ENCODE measurements around the gene KCNJ11.
"Not testable (repeated sequence)": the region's sequence is repeated elsewhere in the genome, so short reads cannot be mapped to it uniquely, and the experiment has no call there.

KCNJ11 gene

GRCh38 chr11:17388609-17389210 is at the start of gene KCNJ11:
KCNJ11 (minus strand) TSS chr11:17388659; CDS start chr11:17388091, 568 bp downstream.
- DNase-seq = no peak

GRCh38 chr11:17437366-17437765 is 48.9 kb upstream of the KCNJ11 start:
- no peak for DNase-seq

GRCh38 chr11:17434108-17434507 is 45.6 kb upstream of the KCNJ11 start:
- DNase-seq = no peak

GRCh38 chr11:17432002-17432401 is 43.5 kb upstream of the KCNJ11 start:
- no peak for DNase-seq

GRCh38 chr11:17431139-17431538 is 42.7 kb upstream of the KCNJ11 start:
- no peak for DNase-seq

- no peak for DNase-seq
Measured at GRCh38 chr11:17430616-17431015, 42.2 kb upstream of the KCNJ11 start.

GRCh38 chr11:17428925-17429324 is 40.5 kb upstream of the KCNJ11 start:
- DNase-seq = no peak

GRCh38 chr11:17428261-17428660 is 39.8 kb upstream of the KCNJ11 start:
- no peak for DNase-seq

GRCh38 chr11:17426233-17426632 is 37.8 kb upstream of the KCNJ11 start:
- not testable (repeated sequence) for DNase-seq

- no peak for DNase-seq
Measured at GRCh38 chr11:17423533-17424310, 35.3 kb upstream of the KCNJ11 start.

GRCh38 chr11:17421781-17422180 is 33.3 kb upstream of the KCNJ11 start:
- no peak for DNase-seq

- DNase-seq = no peak
Measured at GRCh38 chr11:17418444-17419081, 30.1 kb upstream of the KCNJ11 start.

- no peak for DNase-seq
Measured at GRCh38 chr11:17416492-17416891, 28.0 kb upstream of the KCNJ11 start.

- no peak for DNase-seq
Measured at GRCh38 chr11:17415523-17416104, 27.2 kb upstream of the KCNJ11 start.

- DNase-seq = no peak
Measured at GRCh38 chr11:17414992-17415391, 26.5 kb upstream of the KCNJ11 start.

GRCh38 chr11:17414317-17414737 is 25.9 kb upstream of the KCNJ11 start:
- DNase-seq = no peak

GRCh38 chr11:17413414-17414316 is 25.2 kb upstream of the KCNJ11 start:
- no peak for DNase-seq

GRCh38 chr11:17412488-17413180 is 24.2 kb upstream of the KCNJ11 start:
- DNase-seq = no peak

- DNase-seq = no peak
Measured at GRCh38 chr11:17411418-17411817, 23.0 kb upstream of the KCNJ11 start.

GRCh38 chr11:17410606-17411379 is 22.3 kb upstream of the KCNJ11 start:
- no peak for DNase-seq

- DNase-seq = no peak
Measured at GRCh38 chr11:17408641-17409040, 20.2 kb upstream of the KCNJ11 start.
